Tibial nerve (tissue), 4 donors: ENCODE data around the gene ERH. TPM values are rescaled to one million over a fixed set of nuclear protein-coding genes. Genes with fewer than 3 reads are reported as not detected.

Experiments used
- DNase-seq, 2 donors: peaks; one replicate each; pipeline ENCODE4 v3.0.0-alpha.2; 2019; ENCODE audit warnings: low spot score in 2 of 2
- H3K27ac ChIP-seq, 4 donors: fragments of 200-600 bp; sonication (generic) in 3 of 4; one replicate each; pipeline ENCODE4 v1.5.1; 2017 to 2019; ENCODE audit warnings: mild to moderate bottlenecking in 1 of 4
- H3K27me3 ChIP-seq, 2 donors: fragments of 200-600 bp; sonication (generic) in 1 of 2; one replicate each; pipeline versions ENCODE4 v1.5.1 to v1.6.0; 2017 to 2019
- H3K36me3 ChIP-seq, 3 donors: fragments of 200-600 bp; sonication (generic); one replicate each; pipeline ENCODE4 v1.5.1; 2018 to 2019
- H3K4me1 ChIP-seq, 4 donors: fragments of 200-600 bp; sonication (generic) in 3 of 4; one replicate each; pipeline ENCODE4 v1.5.1; 2017 to 2019
- H3K4me3 ChIP-seq, 4 donors: fragments of 200-600 bp; sonication (generic) in 3 of 4; one replicate each; pipeline ENCODE4 v1.5.1; 2017 to 2019; ENCODE audit warnings: mild to moderate bottlenecking in 1 of 4, moderate library complexity in 1 of 4
- H3K9me3 ChIP-seq, 4 donors: fragments of 200-600 bp; sonication (generic) in 3 of 4; one replicate each; pipeline ENCODE4 v1.5.1; 2017 to 2019
- EP300 ChIP-seq, 2 donors: sonication (generic); formaldehyde crosslinking; IDR thresholded peaks; one replicate each; pipeline ENCODE4 v1.6.1; 2017; ENCODE audit warnings: antibody characterized with exemption in 2 of 2, mild to moderate bottlenecking in 1 of 2
- POLR2A ChIP-seq, 2 donors: fragments of 450-650 bp; IDR thresholded peaks; one replicate each; pipeline ENCODE4 v1.6.1; 2017; ENCODE audit warnings: antibody characterized with exemption in 2 of 2, mild to moderate bottlenecking in 2 of 2, moderate library complexity in 2 of 2
- WGBS, 2 donors: methylation state at CpG; one replicate each; pipeline ENCODE4 v1.1.5; 2018; 5-methylcytosine and 5-hydroxymethylcytosine counted together
- total RNA-seq, 4 donors: library from RNA; depleted of rRNA; stranded (reverse); fragments of >200 nt; gene quantifications; one replicate each; pipeline ENCODE4 v1.1.0, GENCODE V29; 2016
- TF ChIP-seq, protein P1 (sequence below), 5 experiments: fragments of 200-600 bp in 3 of 5; fragments of 450-650 bp in 2 of 5; sonication (generic) in 3 of 5; IDR thresholded peaks; one replicate each; pipeline ENCODE4 v1.5.1; 2016 to 2019; ENCODE audit warnings: antibody characterized with exemption in 5 of 5, mild to moderate bottlenecking in 3 of 5, moderate library complexity in 2 of 5

The ERH gene
- total RNA-seq, 4 donors from 2014 or later: 59.4 to 113 (median 82.5) TPM

DNA sequence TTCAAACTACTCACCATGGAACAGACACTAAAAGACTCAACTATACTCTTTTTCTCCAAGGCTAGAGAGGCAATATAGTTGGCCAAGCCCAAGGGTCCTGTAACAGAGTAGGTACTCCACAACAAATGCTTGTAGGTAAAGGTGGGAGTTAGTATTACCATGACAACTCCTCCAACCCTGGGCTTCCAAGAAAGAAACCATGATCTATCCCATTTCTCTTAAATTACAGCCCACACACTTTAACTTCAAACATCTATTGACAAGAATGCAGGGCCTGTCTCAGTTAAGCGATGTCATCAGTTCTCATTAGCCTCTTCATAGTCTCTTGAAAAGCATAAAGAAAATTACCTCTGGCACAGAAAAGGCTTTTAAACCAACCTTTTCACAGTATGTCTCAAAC, 25.0 kb downstream of the ERH start:
- TF ChIP-seq EP300 (IDR thresholded peaks at IDR 0.05) (no peak), POLR2A (IDR thresholded peaks at IDR 0.05) (no peak)
- TF ChIP-seq, protein P1, sequence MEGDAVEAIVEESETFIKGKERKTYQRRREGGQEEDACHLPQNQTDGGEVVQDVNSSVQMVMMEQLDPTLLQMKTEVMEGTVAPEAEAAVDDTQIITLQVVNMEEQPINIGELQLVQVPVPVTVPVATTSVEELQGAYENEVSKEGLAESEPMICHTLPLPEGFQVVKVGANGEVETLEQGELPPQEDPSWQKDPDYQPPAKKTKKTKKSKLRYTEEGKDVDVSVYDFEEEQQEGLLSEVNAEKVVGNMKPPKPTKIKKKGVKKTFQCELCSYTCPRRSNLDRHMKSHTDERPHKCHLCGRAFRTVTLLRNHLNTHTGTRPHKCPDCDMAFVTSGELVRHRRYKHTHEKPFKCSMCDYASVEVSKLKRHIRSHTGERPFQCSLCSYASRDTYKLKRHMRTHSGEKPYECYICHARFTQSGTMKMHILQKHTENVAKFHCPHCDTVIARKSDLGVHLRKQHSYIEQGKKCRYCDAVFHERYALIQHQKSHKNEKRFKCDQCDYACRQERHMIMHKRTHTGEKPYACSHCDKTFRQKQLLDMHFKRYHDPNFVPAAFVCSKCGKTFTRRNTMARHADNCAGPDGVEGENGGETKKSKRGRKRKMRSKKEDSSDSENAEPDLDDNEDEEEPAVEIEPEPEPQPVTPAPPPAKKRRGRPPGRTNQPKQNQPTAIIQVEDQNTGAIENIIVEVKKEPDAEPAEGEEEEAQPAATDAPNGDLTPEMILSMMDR (IDR thresholded peaks at IDR 0.05): no peak
- no peak overlapping the region for H3K4me3 ChIP-seq
- peaks cover 0 to 42% (median 5%) of the 10 kb centered on the region in 3 donors for H3K36me3 ChIP-seq
- no peaks in the 10 kb centered on the region for H3K9me3 ChIP-seq
- H3K27ac ChIP-seq: no peak overlapping the region
- H3K4me1 ChIP-seq: no peaks in the 10 kb centered on the region
- 3 to 94% methylated on average over 1 of the region's 1 CpG for WGBS, 2 donors
- no peaks in the 10 kb centered on the region for H3K27me3 ChIP-seq
- no peak for DNase-seq

DNA sequence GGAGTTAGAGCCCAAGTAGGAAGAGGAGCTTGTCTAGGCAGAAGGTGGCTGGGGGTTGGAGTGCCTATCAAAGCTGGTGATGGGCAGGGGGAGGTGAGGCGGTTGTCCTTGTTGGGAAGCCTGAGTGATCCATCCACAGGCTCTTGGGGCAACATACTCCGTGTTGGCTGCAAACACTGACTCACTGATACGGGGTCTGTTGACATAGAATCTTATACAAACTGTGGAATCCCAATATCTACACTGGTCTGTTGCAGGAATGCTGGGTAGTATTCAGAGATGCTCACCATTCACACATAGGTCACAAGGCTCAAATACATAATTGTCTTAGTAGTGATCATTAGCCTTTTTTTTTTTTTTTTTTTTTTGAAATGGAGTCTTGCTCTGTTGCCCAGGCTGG, 26.0 kb downstream of the ERH start:
- WGBS, 2 donors: 92 to 96% methylated on average over 3 of the region's 3 CpGs
- Histone ChIP-seq H3K4me3 (no peak overlapping the region), H3K4me1 (no peaks in the 10 kb centered on the region), H3K9me3 (no peaks in the 10 kb centered on the region), H3K27me3 (no peaks in the 10 kb centered on the region), H3K36me3 (peaks cover 0 to 42% (median 5%) of the 10 kb centered on the region in 3 donors), H3K27ac (no peak overlapping the region)
- TF ChIP-seq POLR2A (IDR thresholded peaks at IDR 0.05) (no peak), EP300 (IDR thresholded peaks at IDR 0.05) (no peak)
- TF ChIP-seq, protein P1 (IDR thresholded peaks at IDR 0.05): no peak
- no peak for DNase-seq

DNA sequence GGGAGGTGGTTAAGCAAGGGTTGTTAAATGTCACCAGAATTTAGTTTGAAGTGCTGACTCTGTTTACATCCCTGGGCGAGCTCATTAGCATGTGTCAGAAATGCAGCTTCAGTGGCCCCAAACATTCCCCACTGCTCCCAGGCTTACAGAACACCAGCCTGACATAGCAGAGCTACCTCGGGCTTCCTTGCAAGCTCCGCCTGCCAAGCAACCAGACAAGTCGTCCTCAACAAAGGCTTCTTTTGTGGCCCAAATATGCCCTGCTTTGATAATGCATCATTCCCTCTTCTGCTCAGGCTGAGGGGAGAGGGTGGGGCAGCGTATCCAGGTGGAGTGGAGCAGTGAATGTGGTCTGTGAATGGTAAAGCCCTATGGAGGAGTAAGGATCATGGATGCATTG, 28.0 kb downstream of the ERH start:
- Histone ChIP-seq H3K9me3 (no peaks in the 10 kb centered on the region), H3K27ac (no peak overlapping the region), H3K4me3 (no peak overlapping the region), H3K36me3 (peaks cover 0 to 22% (median 0%) of the 10 kb centered on the region in 3 donors), H3K4me1 (no peaks in the 10 kb centered on the region), H3K27me3 (no peaks in the 10 kb centered on the region)
- TF ChIP-seq EP300 (IDR thresholded peaks at IDR 0.05): no peak
- no peak for TF ChIP-seq POLR2A (IDR thresholded peaks at IDR 0.05)
- TF ChIP-seq, protein P1 (IDR thresholded peaks at IDR 0.05): no peak
- no peak for DNase-seq
- WGBS, 2 donors: 38 to 53% methylated on average over 5 of the region's 5 CpGs

DNA sequence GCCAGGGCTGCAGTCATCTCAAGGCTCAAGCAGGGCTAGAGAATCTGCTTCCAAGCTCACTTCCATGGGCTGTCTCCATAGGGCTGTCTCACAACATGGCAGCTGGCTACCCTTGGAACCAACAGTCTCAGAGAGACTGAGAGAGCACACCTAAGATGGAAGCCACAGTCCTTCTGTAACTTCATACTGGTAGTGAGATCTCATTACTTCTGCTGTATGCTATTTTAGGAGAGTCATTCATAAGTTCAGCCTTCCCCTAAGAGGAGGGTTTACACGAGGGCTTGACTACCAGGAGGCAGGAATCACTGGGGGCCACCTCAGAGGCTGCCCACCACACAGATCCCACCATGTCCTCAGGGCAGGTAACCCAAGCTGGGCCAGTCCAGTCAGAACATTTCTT, 29.7 kb downstream of the ERH start:
- no peaks in the 10 kb centered on the region for H3K27me3 ChIP-seq
- TF ChIP-seq POLR2A (IDR thresholded peaks at IDR 0.05): no peak
- TF ChIP-seq EP300 (IDR thresholded peaks at IDR 0.05): no peak
- TF ChIP-seq, protein P1 (IDR thresholded peaks at IDR 0.05): no peak
- H3K4me3 ChIP-seq: no peak overlapping the region
- 63 to 83% methylated on average over 1 of the region's 1 CpG for WGBS, 2 donors
- H3K36me3 ChIP-seq: peaks cover 0 to 14% (median 0%) of the 10 kb centered on the region in 3 donors
- H3K27ac ChIP-seq: no peak overlapping the region
- DNase-seq: no peak
- peaks cover 0 to 7% (median 1%) of the 10 kb centered on the region in 4 donors for H3K4me1 ChIP-seq
- H3K9me3 ChIP-seq: no peaks in the 10 kb centered on the region

DNA sequence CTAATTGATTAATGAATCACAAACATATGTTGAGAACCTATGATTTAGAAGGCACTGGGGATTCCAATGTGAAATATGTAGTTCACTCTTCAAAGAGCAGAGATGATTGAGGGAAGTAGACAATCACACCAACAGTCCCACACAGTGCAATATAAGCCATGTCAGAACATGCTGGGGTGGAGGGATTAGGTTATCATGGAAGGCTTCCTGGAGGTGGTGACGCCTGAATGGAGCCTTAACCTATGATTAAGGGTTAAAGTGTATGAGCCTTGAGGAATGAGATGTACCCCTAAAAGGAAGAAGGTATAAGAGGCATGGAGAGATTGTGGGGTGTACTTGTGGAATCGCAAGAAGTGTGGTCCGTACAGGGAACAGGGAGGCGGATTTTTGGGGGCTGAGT, 31.3 kb downstream of the ERH start:
- Histone ChIP-seq H3K4me3 (no peak overlapping the region), H3K9me3 (no peaks in the 10 kb centered on the region), H3K27me3 (no peaks in the 10 kb centered on the region), H3K36me3 (peaks cover 0 to 5% (median 0%) of the 10 kb centered on the region in 3 donors), H3K27ac (no peak overlapping the region), H3K4me1 (peaks cover 0 to 7% (median 1%) of the 10 kb centered on the region in 4 donors)
- 93 to 95% methylated on average over 4 of the region's 4 CpGs for WGBS, 2 donors
- no peak for TF ChIP-seq POLR2A (IDR thresholded peaks at IDR 0.05)
- TF ChIP-seq, protein P1 (IDR thresholded peaks at IDR 0.05): no peak
- no peak for DNase-seq
